K562 (cell line): Measurements from ENCODE around the gene ANKRD65. TPM values are rescaled to one million over a fixed set of nuclear protein-coding genes. Genes with fewer than 3 reads are reported as not detected.
A peak's percentile ranks its signal among the peaks of the same experiment; 100 is the strongest.

Experiments
- ATF6 ChIP-seq: sonication (generic); formaldehyde crosslinking; IDR thresholded peaks from 2 replicates; pipeline ENCODE4 v1.4.0; 2020; ENCODE audit warnings: mild to moderate bottlenecking, missing genetic modification reagents
- CHD1 ChIP-seq: fragments of 200-600 bp; sonication (generic); IDR thresholded peaks from one replicate; pipeline ENCODE4 v1.6.1; 2012; ENCODE audit warnings: mild to moderate bottlenecking, moderate library complexity, low read length, inconsistent platforms
- CLOCK ChIP-seq: fragments of 250-450 bp; sonication (Bioruptor Pico); IDR thresholded peaks from 2 replicates; pipeline ENCODE4 v1.4.0; 2020; ENCODE audit warnings: mild to moderate bottlenecking, moderate library complexity, borderline replicate concordance
- FOXJ3 ChIP-seq: sonication (generic); formaldehyde crosslinking; IDR thresholded peaks from 2 replicates; pipeline ENCODE4 v1.4.0; 2020; ENCODE audit warnings: mild to moderate bottlenecking, missing genetic modification reagents
- NFYB ChIP-seq: IDR thresholded peaks from 2 replicates; pipeline ENCODE4 v1.6.1; 2011; ENCODE audit warnings: mild to moderate bottlenecking, moderate library complexity; ENCODE audit not compliant: insufficient read length; ENCODE audit errors: extremely low read depth
- POLR2G ChIP-seq: fragments of 200-400 bp; formaldehyde crosslinking; IDR thresholded peaks from 2 replicates; pipeline ENCODE4 v1.6.1; 2017; ENCODE audit warnings: low read depth, mild to moderate bottlenecking, antibody characterized with exemption, low read length, moderate library complexity
- POLR3A ChIP-seq: IDR thresholded peaks from 2 replicates; pipeline ENCODE4 v1.6.1; 2011; ENCODE audit warnings: borderline replicate concordance, mild to moderate bottlenecking, moderate library complexity; ENCODE audit not compliant: insufficient read length, insufficient read depth; ENCODE audit errors: extremely low read depth
- RERE ChIP-seq: sonication (generic); formaldehyde crosslinking; IDR thresholded peaks from 2 replicates; pipeline ENCODE4 v1.8.0; 2023; ENCODE audit warnings: missing genetic modification reagents, mild to moderate bottlenecking, borderline replicate concordance
- STAT6 ChIP-seq: sonication (generic); formaldehyde crosslinking; IDR thresholded peaks from 2 replicates; pipeline ENCODE4 v1.8.1; 2023; ENCODE audit warnings: mild to moderate bottlenecking, missing genetic modification reagents
- ZNF274 ChIP-seq: IDR thresholded peaks from 2 replicates; pipeline ENCODE4 v1.6.1; 2011; ENCODE audit warnings: low read depth, mild to moderate bottlenecking, low read length, moderate library complexity, borderline replicate concordance
- ZNF282 ChIP-seq: sonication (generic); formaldehyde crosslinking; IDR thresholded peaks from 2 replicates; pipeline ENCODE4 v1.8.1; 2023; ENCODE audit warnings: missing genetic modification reagents
- ZNF384 ChIP-seq: IDR thresholded peaks from 2 replicates; pipeline ENCODE4 v1.6.1; 2012; ENCODE audit warnings: low read depth, low read length, improper control_type of control experiment
- ZNF780A ChIP-seq: fragments of 250-450 bp; sonication (Bioruptor Pico); IDR thresholded peaks from 2 replicates; pipeline ENCODE4 v1.5.0; 2021; ENCODE audit warnings: mild to moderate bottlenecking
- polyA plus RNA-seq, 8 experiments: library from polyadenylated mRNA; depleted of rRNA in 4 of 8; stranded (reverse) in 5 of 8; unstranded in 3 of 8; fragments of >200 nt; fragmentation: Nextera tagmentation in 2 of 8; fragmentation: Illumina TruSeq in 1 of 8; extraction: Ambion mirVana in 2 of 8; extraction: Trizol in 1 of 8; gene quantifications; 2 replicates each; pipeline versions ENCODE4 v1.2.1 to v1.2.3, GENCODE V29; 2011 to 2014; ENCODE audit warnings: inconsistent platforms in 1 of 8, missing spikeins in 1 of 8
- total RNA-seq, 7 experiments: library from RNA; depleted of rRNA in 6 of 7; stranded (reverse); fragments of >200 nt in 6 of 7; fragmentation: Illumina TruSeq in 2 of 7; extraction: Trizol in 2 of 7; gene quantifications; 2 replicates each; pipeline versions ENCODE4 v1.2.1 to v1.2.3, GENCODE V29; 2011 to 2021; ENCODE audit warnings: low replicate concordance in 1 of 7

The ANKRD65 gene
- total and polyA plus RNA-seq, 9 of the 15 experiments (the other 6 are each of a cell fraction or from before 2014, with no cell fraction given): not detected

- TF ChIP-seq FOXJ3 (CRISPR knock-in tag) (no peak), ZNF282 (CRISPR knock-in tag) (0 out of 2 replicates have a peak, but pooled peaks have one; percentile 48), CLOCK (CRISPR knock-in tag) (no peak), ZNF780A (CRISPR knock-in tag) (no peak), CHD1 (peak; percentile 31), ZNF384 (no peak), POLR3A (no peak), NFYB (no peak), ATF6 (CRISPR knock-in tag) (no peak), ZNF274 (no peak), POLR2G (peak; percentile 17), STAT6 (CRISPR knock-in tag) (0 out of 2 replicates have a peak, but pooled peaks have one; percentile 26), RERE (CRISPR knock-in tag) (no peak)
Observed at GRCh38 chr1:1373815-1374588, 47.1 kb downstream of the ANKRD65 start (continued).
